ENCODE data around the gene F10. TPM values are rescaled to one million over a fixed set of nuclear protein-coding genes. Genes with fewer than 3 reads are reported as not detected.

F10 gene
- total and polyA plus RNA-seq, 2 of the 13 experiments (the other 11 are each of a cell fraction or from before 2014, with no cell fraction given) = 58.4 to 237 TPM

- TF ChIP-seq YY1 (IDR thresholded peaks at IDR 0.05; ENCODE audit: insufficient read depth, insufficient replicate concordance, low read depth, low read length) (peak; percentile 69), ZNF251 (CRISPR knock-in tag; IDR thresholded peaks at IDR 0.05) (no peak), MZF1 (CRISPR knock-in tag; IDR thresholded peaks at IDR 0.05; ENCODE audit: borderline replicate concordance) (no peak), CCDC6 (CRISPR knock-in tag; IDR thresholded peaks at IDR 0.05) (peak; percentile 85; the same call in 1 of the 2 replicates), ESRRA (CRISPR knock-in tag; IDR thresholded peaks at IDR 0.05; ENCODE audit: low read depth) (0 out of 2 replicates have a peak, but pooled peaks have one; percentile 38), ARNTL (CRISPR knock-in tag; IDR thresholded peaks at IDR 0.05) (peak; percentile 76), RELA (CRISPR knock-in tag; IDR thresholded peaks at IDR 0.05) (no peak), ZNF496 (CRISPR knock-in tag; IDR thresholded peaks at IDR 0.05; ENCODE audit: insufficient replicate concordance) (no peak), RARA (CRISPR knock-in tag; IDR thresholded peaks at IDR 0.05) (peak; percentile 80), MXD4 (CRISPR knock-in tag; IDR thresholded peaks at IDR 0.05) (peak; percentile 68), IKZF1 (IDR thresholded peaks at IDR 0.05) (no peak), RBM39 (IDR thresholded peaks at IDR 0.05; ENCODE audit: low read depth, low read length, poor library complexity, severe bottlenecking) (no peak), ZNF136 (CRISPR knock-in tag; IDR thresholded peaks at IDR 0.05; ENCODE audit: low read depth) (no peak), ZBTB7B (CRISPR knock-in tag; IDR thresholded peaks at IDR 0.05) (peak; percentile 87), NR0B2 (CRISPR knock-in tag; IDR thresholded peaks at IDR 0.05) (no peak), FOXA3 (CRISPR knock-in tag; IDR thresholded peaks at IDR 0.05) (peak; percentile 68; the same call in 1 of the 2 replicates), GRHL1 (CRISPR knock-in tag; conservative IDR thresholded peaks at IDR 0.05) (no peak), XBP1 (CRISPR knock-in tag; IDR thresholded peaks at IDR 0.05) (no peak), THAP11 (CRISPR knock-in tag; IDR thresholded peaks at IDR 0.05) (0 out of 2 replicates have a peak, but pooled peaks have one; percentile 41), NCOA5 (CRISPR knock-in tag; IDR thresholded peaks at IDR 0.05) (no peak), ELF1 (CRISPR knock-in tag; IDR thresholded peaks at IDR 0.05) (no peak), ASH2L (IDR thresholded peaks at IDR 0.05; ENCODE audit: insufficient read length, low read depth, low read length) (peak; percentile 84), TRAFD1 (CRISPR knock-in tag; IDR thresholded peaks at IDR 0.05; ENCODE audit: borderline replicate concordance) (no peak), KDM4B (CRISPR knock-in tag; IDR thresholded peaks at IDR 0.05) (peak; percentile 75; the same call in 1 of the 2 replicates), MTA1 (CRISPR knock-in tag; IDR thresholded peaks at IDR 0.05; ENCODE audit: borderline replicate concordance) (peak; percentile 84; the same call in 1 of the 2 replicates), MEF2D (CRISPR knock-in tag; IDR thresholded peaks at IDR 0.05) (peak; percentile 79; the same call in 1 of the 2 replicates), WIZ (CRISPR knock-in tag; IDR thresholded peaks at IDR 0.05) (no peak), DNMT3B (CRISPR knock-in tag; conservative IDR thresholded peaks at IDR 0.05) (no peak)
Observed at GRCh38 chr13:113157929-113158747, 35.5 kb downstream of the F10 start, which contains the start of gene PROZ (continued).
